Activated naive CD8-positive, alpha-beta T cell treated with anti-CD3 and anti-CD28 coated beads, Interleukin-2, amount 10 ng/mL, durations not matched to agents 7 days and 5 days (primary cell): ENCODE results near the gene PLD3. TPM values are rescaled to one million over a fixed set of nuclear protein-coding genes. Genes with fewer than 3 reads are reported as not detected.
A peak's percentile ranks its signal among the peaks of the same experiment; 100 is the strongest.

Source experiments
- ATAC-seq: fragments of 150-1000 bp; cut with Tn5 transposase; one replicate; pipeline ENCODE4 v1.10.0; 2021; ENCODE audit warnings: low read depth, moderate library complexity
- POLR2A ChIA-PET: fragments of 350-600 bp; sonication (Branson Sonifier 250); formaldehyde crosslinking; loops from one replicate; lab custom pipeline; 2021; ENCODE audit warnings: antibody characterized with exemption; lab: Charles Lee
- DNase-seq: peaks from one replicate; pipeline ENCODE4 v3.0.0; 2021
- H3K27ac Mint-ChIP-seq: one replicate; pipeline ENCODE4 v1.8.0; 2022; ENCODE audit warnings: mild to moderate bottlenecking, mixed read lengths
- H3K27me3 Mint-ChIP-seq: one replicate; pipeline ENCODE4 v1.8.0; 2022; ENCODE audit warnings: mild to moderate bottlenecking, moderate library complexity, mixed read lengths
- H3K36me3 Mint-ChIP-seq: one replicate; pipeline ENCODE4 v1.8.0; 2021; ENCODE audit warnings: mild to moderate bottlenecking, mixed read lengths
- H3K4me1 Mint-ChIP-seq: one replicate; pipeline ENCODE4 v1.8.0; 2021; ENCODE audit warnings: mixed read lengths
- H3K4me3 Mint-ChIP-seq: one replicate; pipeline ENCODE4 v1.8.0; 2022; ENCODE audit warnings: mild to moderate bottlenecking, moderate library complexity, mixed read lengths
- H3K9me3 Mint-ChIP-seq: one replicate; pipeline ENCODE4 v1.8.0; 2021; ENCODE audit warnings: mixed read lengths
- total RNA-seq, 2 experiments: library from RNA; stranded (reverse); gene quantifications; one replicate each; pipeline ENCODE4 v1.2.3, GENCODE V29; 2021

PLD3 gene
- total RNA-seq = 100 to 1,000 TPM; 104 to 109 TPM

GRCh38 chr19:40348125-40348913 lies at the start of gene PLD3, which contains the start of gene C19orf47:
PLD3 (plus strand) TSS chr19:40348695; CDS start chr19:40366484, 17,789 bp downstream.
C19orf47 (minus strand) TSS chr19:40348397; CDS start chr19:40341857, 6,540 bp downstream.
- peaks cover 30% of the 10 kb centered on the region for H3K4me1 Mint-ChIP-seq
- POLR2A ChIA-PET = interaction anchor here (0.8 to 1.8 kb wide), 12 partner anchors 13 to 118 kb away, joined by 3 to 9 read pairs (median 4); partner anchors contain the start of genes AKT2, BLVRB, SERTAD1 and SERTAD3
- DNase-seq (peak; percentile 98), ATAC-seq (peak; percentile 95)
- no peaks in the 10 kb centered on the region for H3K27me3 Mint-ChIP-seq
- H3K27ac Mint-ChIP-seq = peak within 1 kb of the TSS; percentile 95
- peaks cover 9% of the 10 kb centered on the region for H3K36me3 Mint-ChIP-seq
- no peaks in the 10 kb centered on the region for H3K9me3 Mint-ChIP-seq
- peak within 1 kb of the TSS; percentile 96 for H3K4me3 Mint-ChIP-seq

- Mint-ChIP-seq H3K27ac (no peak overlapping the region), H3K4me3 (no peak overlapping the region), H3K9me3 (no peaks in the 10 kb centered on the region), H3K36me3 (no peaks in the 10 kb centered on the region), H3K4me1 (peaks cover 1% of the 10 kb centered on the region), H3K27me3 (no peaks in the 10 kb centered on the region)
- DNase-seq (no peak), ATAC-seq (no peak)
- POLR2A ChIA-PET = no interaction called here
Observed at GRCh38 chr19:40300668-40301067, 47.8 kb upstream of the PLD3 start.

- Mint-ChIP-seq H3K36me3 (no peaks in the 10 kb centered on the region), H3K4me1 (peaks cover 1% of the 10 kb centered on the region), H3K9me3 (no peaks in the 10 kb centered on the region), H3K4me3 (no peak overlapping the region), H3K27me3 (no peaks in the 10 kb centered on the region), H3K27ac (no peak overlapping the region)
- DNase-seq (no peak), ATAC-seq (no peak)
- POLR2A ChIA-PET = no interaction called here
Observed at GRCh38 chr19:40302224-40303011, 46.1 kb upstream of the PLD3 start.

- no peaks in the 10 kb centered on the region for H3K27me3 Mint-ChIP-seq
- POLR2A ChIA-PET = no interaction called here
- DNase-seq (no peak), ATAC-seq (no peak)
- no peak overlapping the region for H3K4me3 Mint-ChIP-seq
- no peaks in the 10 kb centered on the region for H3K36me3 Mint-ChIP-seq
- no peaks in the 10 kb centered on the region for H3K9me3 Mint-ChIP-seq
- peaks cover 1% of the 10 kb centered on the region for H3K4me1 Mint-ChIP-seq
- H3K27ac Mint-ChIP-seq = no peak overlapping the region
Observed at GRCh38 chr19:40303765-40304164, 44.7 kb upstream of the PLD3 start.

- POLR2A ChIA-PET = no interaction called here
- DNase-seq (no peak), ATAC-seq (no peak)
- Mint-ChIP-seq H3K4me3 (no peak overlapping the region), H3K27ac (no peak overlapping the region), H3K36me3 (no peaks in the 10 kb centered on the region), H3K4me1 (peaks cover 1% of the 10 kb centered on the region), H3K9me3 (no peaks in the 10 kb centered on the region), H3K27me3 (no peaks in the 10 kb centered on the region)
Observed at GRCh38 chr19:40304306-40304705, 44.2 kb upstream of the PLD3 start.

- Mint-ChIP-seq H3K27me3 (no peaks in the 10 kb centered on the region), H3K9me3 (no peaks in the 10 kb centered on the region), H3K4me1 (peaks cover 1% of the 10 kb centered on the region), H3K36me3 (no peaks in the 10 kb centered on the region), H3K27ac (no peak overlapping the region), H3K4me3 (no peak overlapping the region)
- DNase-seq (peak; percentile 66), ATAC-seq (peak; percentile 76)
- POLR2A ChIA-PET = interaction anchor here (0.6 to 1.2 kb wide), 3 partner anchors 115 to 330 kb away, joined by 3 to 7 read pairs (median 4); no protein-coding TSS in a partner anchor
Observed at GRCh38 chr19:40305403-40305802, 43.1 kb upstream of the PLD3 start.

GRCh38 chr19:40309666-40310065 lies 38.8 kb upstream of the PLD3 start:
- Mint-ChIP-seq H3K36me3 (peaks cover 4% of the 10 kb centered on the region), H3K27me3 (no peaks in the 10 kb centered on the region), H3K27ac (no peak overlapping the region), H3K9me3 (no peaks in the 10 kb centered on the region), H3K4me3 (no peak overlapping the region), H3K4me1 (peaks cover 4% of the 10 kb centered on the region)
- no peak for DNase-seq
- no peak for ATAC-seq
- POLR2A ChIA-PET = no interaction called here

- peaks cover 5% of the 10 kb centered on the region for H3K4me1 Mint-ChIP-seq
- POLR2A ChIA-PET = no interaction called here
- no peak overlapping the region for H3K27ac Mint-ChIP-seq
- H3K36me3 Mint-ChIP-seq = peaks cover 6% of the 10 kb centered on the region
- H3K27me3 Mint-ChIP-seq = no peaks in the 10 kb centered on the region
- H3K9me3 Mint-ChIP-seq = no peaks in the 10 kb centered on the region
- H3K4me3 Mint-ChIP-seq = no peak overlapping the region
- ATAC-seq (no peak), DNase-seq (no peak)
Observed at GRCh38 chr19:40312533-40312932, 36.0 kb upstream of the PLD3 start.

- Mint-ChIP-seq H3K9me3 (no peaks in the 10 kb centered on the region), H3K36me3 (peaks cover 6% of the 10 kb centered on the region), H3K4me1 (peaks cover 5% of the 10 kb centered on the region), H3K27ac (no peak overlapping the region), H3K4me3 (no peak overlapping the region), H3K27me3 (no peaks in the 10 kb centered on the region)
- POLR2A ChIA-PET = no interaction called here
- no peak for DNase-seq
- no peak for ATAC-seq
Observed at GRCh38 chr19:40313229-40313983, 35.1 kb upstream of the PLD3 start.

GRCh38 chr19:40314656-40315055 lies 33.8 kb upstream of the PLD3 start:
- H3K27me3 Mint-ChIP-seq = no peaks in the 10 kb centered on the region
- ATAC-seq = no peak
- no peaks in the 10 kb centered on the region for H3K9me3 Mint-ChIP-seq
- POLR2A ChIA-PET = no interaction called here
- H3K4me1 Mint-ChIP-seq = peaks cover 5% of the 10 kb centered on the region
- DNase-seq = no peak
- H3K4me3 Mint-ChIP-seq = no peak overlapping the region
- H3K36me3 Mint-ChIP-seq = peaks cover 7% of the 10 kb centered on the region
- no peak overlapping the region for H3K27ac Mint-ChIP-seq

- H3K4me1 Mint-ChIP-seq = peaks cover 8% of the 10 kb centered on the region
- POLR2A ChIA-PET = interaction anchor here (0.5 to 0.7 kb wide), 2 partner anchors 9 to 108 kb away, joined by 3 to 4 read pairs; no protein-coding TSS in a partner anchor
- H3K36me3 Mint-ChIP-seq = peaks cover 14% of the 10 kb centered on the region
- no peak for DNase-seq
- H3K27ac Mint-ChIP-seq = no peak overlapping the region
- ATAC-seq = no peak
- no peaks in the 10 kb centered on the region for H3K9me3 Mint-ChIP-seq
- H3K27me3 Mint-ChIP-seq = no peaks in the 10 kb centered on the region
- no peak overlapping the region for H3K4me3 Mint-ChIP-seq
Observed at GRCh38 chr19:40315812-40316470, 32.6 kb upstream of the PLD3 start.

GRCh38 chr19:40317338-40317737 lies 31.2 kb upstream of the PLD3 start:
- ATAC-seq (no peak), DNase-seq (no peak)
- Mint-ChIP-seq H3K27me3 (no peaks in the 10 kb centered on the region), H3K9me3 (no peaks in the 10 kb centered on the region), H3K27ac (no peak overlapping the region), H3K4me1 (peaks cover 8% of the 10 kb centered on the region), H3K4me3 (no peak overlapping the region), H3K36me3 (peaks cover 11% of the 10 kb centered on the region)
- POLR2A ChIA-PET = interaction anchor here (0.6 kb wide), 2 partner anchors 31 to 146 kb away, joined by 3 to 4 read pairs; partner anchors contain the start of genes C19orf47 and PLD3
